Peyer's patch (tissue), 4 donors: Measurements from ENCODE around the gene CSF3R. TPM values are rescaled to one million over a fixed set of nuclear protein-coding genes. Genes with fewer than 3 reads are reported as not detected.
"Not testable (repeated sequence)": the region's sequence is repeated elsewhere in the genome, so short reads cannot be mapped to it uniquely, and the experiment has no call there.

ENCODE experiments used
- DNase-seq, 3 donors: peaks; one replicate each; pipeline ENCODE4 v3.0.0-alpha.2; 2017 to 2019
- H3K27ac ChIP-seq, 4 donors: fragments of 200-600 bp; sonication (generic); one replicate each; pipeline ENCODE4 v1.5.1; 2016 to 2019
- H3K27me3 ChIP-seq, 2 donors: fragments of 200-600 bp; sonication (generic); one replicate each; pipeline ENCODE4 v1.5.1; 2019
- H3K36me3 ChIP-seq, 3 donors: fragments of 200-600 bp; sonication (generic); one replicate each; pipeline ENCODE4 v1.5.1; 2016 to 2019
- H3K4me1 ChIP-seq, 4 donors: fragments of 200-600 bp; sonication (generic); one replicate each; pipeline ENCODE4 v1.5.1; 2016 to 2019
- H3K4me3 ChIP-seq, 4 donors: fragments of 200-600 bp; sonication (generic); 1 replicate in 3 of 4; 2 replicates in 1 of 4; pipeline ENCODE4 v1.5.1; 2016 to 2019; ENCODE audit warnings: mild to moderate bottlenecking in 1 of 4
- H3K9me3 ChIP-seq, 4 donors: fragments of 200-600 bp; sonication (generic); one replicate each; pipeline ENCODE4 v1.5.1; 2016 to 2019; ENCODE audit warnings: mild to moderate bottlenecking in 1 of 4
- CTCF ChIP-seq, 6 experiments: fragments of 450-650 bp in 4 of 6; fragments of 200-600 bp in 2 of 6; sonication (generic) in 1 of 6; IDR thresholded peaks; one replicate each; pipeline ENCODE4 v1.5.1; 2017 to 2019; ENCODE audit warnings: antibody characterized with exemption in 6 of 6, mild to moderate bottlenecking in 3 of 6, moderate library complexity in 1 of 6
- POLR2A ChIP-seq, 2 donors: fragments of 450-650 bp; IDR thresholded peaks; one replicate each; pipeline ENCODE4 v1.5.1; 2017; ENCODE audit warnings: antibody characterized with exemption in 2 of 2, mild to moderate bottlenecking in 2 of 2, moderate library complexity in 2 of 2
- total RNA-seq, 4 donors: library from RNA; depleted of rRNA; stranded (reverse); fragments of >200 nt; gene quantifications; one replicate each; pipeline ENCODE4 v1.1.0, GENCODE V29; 2016

The CSF3R gene
- total RNA-seq, 4 donors from 2014 or later, result 1.6 to 41.3 (median 4.2) TPM

- no peak for TF ChIP-seq CTCF (IDR thresholded peaks at IDR 0.05)
- no peak for TF ChIP-seq POLR2A (IDR thresholded peaks at IDR 0.05)
- H3K27ac ChIP-seq, result no peak overlapping the region
- no peaks in the 10 kb centered on the region for H3K9me3 ChIP-seq
- H3K4me1 ChIP-seq, result no peaks in the 10 kb centered on the region
- H3K36me3 ChIP-seq, result no peaks in the 10 kb centered on the region
- no peak for DNase-seq
- no peaks in the 10 kb centered on the region for H3K27me3 ChIP-seq
- no peak overlapping the region for H3K4me3 ChIP-seq
Measured at GRCh38 chr1:36511804-36512798, 29.4 kb upstream of the CSF3R start.

- H3K27me3 ChIP-seq, H3K9me3 ChIP-seq, DNase-seq, H3K36me3 ChIP-seq, H3K4me3 ChIP-seq, H3K27ac ChIP-seq, H3K4me1 ChIP-seq: not testable (repeated sequence)
Measured at GRCh38 chr1:36511220-36511619, 28.5 kb upstream of the CSF3R start.

- Histone ChIP-seq H3K27me3 (no peaks in the 10 kb centered on the region), H3K36me3 (no peaks in the 10 kb centered on the region), H3K27ac (no peak overlapping the region), H3K4me1 (no peaks in the 10 kb centered on the region), H3K4me3 (no peak overlapping the region), H3K9me3 (no peaks in the 10 kb centered on the region)
- DNase-seq, result no peak
- TF ChIP-seq POLR2A (IDR thresholded peaks at IDR 0.05), result no peak
- no peak for TF ChIP-seq CTCF (IDR thresholded peaks at IDR 0.05)
Measured at GRCh38 chr1:36510418-36510817, 27.7 kb upstream of the CSF3R start.

GRCh38 chr1:36508257-36508656, 25.5 kb upstream of the CSF3R start:
- no peak overlapping the region for H3K27ac ChIP-seq
- no peaks in the 10 kb centered on the region for H3K4me1 ChIP-seq
- TF ChIP-seq POLR2A (IDR thresholded peaks at IDR 0.05), result no peak
- TF ChIP-seq CTCF (IDR thresholded peaks at IDR 0.05), result no peak
- H3K27me3 ChIP-seq, result no peaks in the 10 kb centered on the region
- no peaks in the 10 kb centered on the region for H3K36me3 ChIP-seq
- DNase-seq, result no peak
- no peak overlapping the region for H3K4me3 ChIP-seq
- no peaks in the 10 kb centered on the region for H3K9me3 ChIP-seq

GRCh38 chr1:36506276-36506920, 23.7 kb upstream of the CSF3R start:
- H3K36me3 ChIP-seq, result no peaks in the 10 kb centered on the region
- no peak overlapping the region for H3K4me3 ChIP-seq
- no peak overlapping the region for H3K27ac ChIP-seq
- H3K27me3 ChIP-seq, result no peaks in the 10 kb centered on the region
- H3K9me3 ChIP-seq, result no peaks in the 10 kb centered on the region
- H3K4me1 ChIP-seq, result no peaks in the 10 kb centered on the region
- no peak for DNase-seq
- TF ChIP-seq CTCF (IDR thresholded peaks at IDR 0.05) (no peak), POLR2A (IDR thresholded peaks at IDR 0.05) (no peak)

- Histone ChIP-seq H3K4me3 (no peak overlapping the region), H3K27ac (no peak overlapping the region), H3K27me3 (no peaks in the 10 kb centered on the region), H3K36me3 (no peaks in the 10 kb centered on the region), H3K4me1 (no peaks in the 10 kb centered on the region), H3K9me3 (no peaks in the 10 kb centered on the region)
- DNase-seq, result no peak
- TF ChIP-seq CTCF (IDR thresholded peaks at IDR 0.05) (no peak), POLR2A (IDR thresholded peaks at IDR 0.05) (no peak)
Measured at GRCh38 chr1:36503733-36504132, 21.0 kb upstream of the CSF3R start.
